Measurements from ENCODE around the gene MYO6.

MYO6 gene

GRCh38 chr6:75946146-75946831 lies 197.2 kb downstream of the MYO6 start:
- no peak for DNase-seq (ENCODE audit: low read depth in 2 of 2)

- no peak for DNase-seq (ENCODE audit: low read depth in 2 of 2)
Observed at GRCh38 chr6:75947935-75948334, 198.9 kb downstream of the MYO6 start.

GRCh38 chr6:75952128-75952527 lies 203.1 kb downstream of the MYO6 start:
- DNase-seq (ENCODE audit: low read depth in 2 of 2), result no peak

- no peak for DNase-seq (ENCODE audit: low read depth in 2 of 2)
Observed at GRCh38 chr6:75963569-75963968, 214.5 kb downstream of the MYO6 start.

GRCh38 chr6:75968143-75968542 lies 219.1 kb downstream of the MYO6 start:
- no peak for DNase-seq (ENCODE audit: low read depth in 2 of 2)
